HG03575 (cell line): ENCODE measurements around the gene P3H2.
"Not testable (repeated sequence)": the region's sequence is repeated elsewhere in the genome, so short reads cannot be mapped to it uniquely, and the experiment has no call there.

Experiments used
- ATAC-seq: cut with Tn5 transposase; IDR thresholded peaks from one replicate; pipeline ENCODE4 v1.9.1; 2021; ENCODE audit not compliant: unreplicated experiment, insufficient number of reproducible peaks, low FRiP score; ENCODE audit errors: extremely low read depth

P3H2 gene

GRCh38 chr3:189967254-189967865 lies 153.3 kb downstream of the P3H2 start:
- peak; percentile 53 for ATAC-seq

- ATAC-seq, result no peak
Observed at GRCh38 chr3:189966843-189967242, 153.9 kb downstream of the P3H2 start.

GRCh38 chr3:189964623-189965332 lies 155.9 kb downstream of the P3H2 start:
- ATAC-seq, result no peak

GRCh38 chr3:189962466-189962865 lies 158.2 kb downstream of the P3H2 start:
- ATAC-seq, result no peak

- peak; percentile 46 for ATAC-seq
Observed at GRCh38 chr3:189961522-189962161, 159.1 kb downstream of the P3H2 start.

- ATAC-seq, result not testable (repeated sequence)
Observed at GRCh38 chr3:189961086-189961485, 159.6 kb downstream of the P3H2 start.

GRCh38 chr3:189954733-189955665 lies 165.7 kb downstream of the P3H2 start:
- no peak for ATAC-seq

GRCh38 chr3:189953551-189953950 lies 167.1 kb downstream of the P3H2 start:
- no peak for ATAC-seq

- no peak for ATAC-seq
Observed at GRCh38 chr3:189952272-189952671, 168.4 kb downstream of the P3H2 start.

- ATAC-seq, result no peak
Observed at GRCh38 chr3:189950258-189950657, 170.4 kb downstream of the P3H2 start.

GRCh38 chr3:189949580-189949979 lies 171.1 kb downstream of the P3H2 start:
- no peak for ATAC-seq

- no peak for ATAC-seq
Observed at GRCh38 chr3:189948724-189949045, 172.0 kb downstream of the P3H2 start.

- no peak for ATAC-seq
Observed at GRCh38 chr3:189947948-189948723, 172.6 kb downstream of the P3H2 start.

- no peak for ATAC-seq
Observed at GRCh38 chr3:189947068-189947467, 173.6 kb downstream of the P3H2 start.

GRCh38 chr3:189945935-189946709 lies 174.6 kb downstream of the P3H2 start:
- no peak for ATAC-seq

- ATAC-seq, result no peak
Observed at GRCh38 chr3:189944285-189945145, 176.2 kb downstream of the P3H2 start.

- no peak for ATAC-seq
Observed at GRCh38 chr3:189942948-189943347, 177.7 kb downstream of the P3H2 start.
